SIG-M5 treated with dmso at 0.1 percent for 504 hours (cell line): ENCODE measurements around the gene EPHA4.

ENCODE experiments used
- DNase-seq: peaks from one replicate; lab custom pipeline; 2025; ENCODE audit not compliant: unreplicated experiment; lab: John Stamatoyannopoulos, UW

The EPHA4 gene

DNA sequence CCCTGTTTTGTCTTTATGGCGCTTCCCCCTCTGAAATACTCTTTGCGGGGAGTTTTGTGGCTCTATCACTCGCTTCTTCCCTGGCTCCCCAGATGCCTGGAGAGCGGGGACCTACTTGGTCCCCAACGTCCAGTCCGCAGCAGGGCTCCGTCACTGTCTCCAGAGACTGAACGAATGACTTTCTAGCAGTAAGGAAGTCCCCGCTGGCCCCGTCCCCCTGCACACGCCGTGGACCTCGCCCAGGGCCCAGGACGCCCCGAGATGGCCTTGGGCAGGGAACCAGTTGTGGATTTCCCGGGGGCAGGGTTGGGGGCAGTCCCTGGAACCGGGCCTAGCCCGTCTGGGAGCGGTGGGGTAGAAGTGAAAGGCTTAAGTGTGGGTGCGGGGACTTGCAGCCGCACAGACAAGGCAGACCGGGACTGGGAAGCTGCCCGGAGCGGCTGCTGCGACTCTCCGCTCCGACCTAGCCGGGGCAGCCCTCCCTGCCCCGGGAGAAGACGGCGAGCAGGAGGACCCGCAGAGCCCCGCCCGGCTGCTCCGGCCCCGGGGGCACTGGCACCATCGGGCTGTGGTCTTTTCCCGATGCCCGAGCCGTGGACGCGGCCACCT, 821 bp upstream of the EPHA4 start:
- DNase-seq = no peak

DNA sequence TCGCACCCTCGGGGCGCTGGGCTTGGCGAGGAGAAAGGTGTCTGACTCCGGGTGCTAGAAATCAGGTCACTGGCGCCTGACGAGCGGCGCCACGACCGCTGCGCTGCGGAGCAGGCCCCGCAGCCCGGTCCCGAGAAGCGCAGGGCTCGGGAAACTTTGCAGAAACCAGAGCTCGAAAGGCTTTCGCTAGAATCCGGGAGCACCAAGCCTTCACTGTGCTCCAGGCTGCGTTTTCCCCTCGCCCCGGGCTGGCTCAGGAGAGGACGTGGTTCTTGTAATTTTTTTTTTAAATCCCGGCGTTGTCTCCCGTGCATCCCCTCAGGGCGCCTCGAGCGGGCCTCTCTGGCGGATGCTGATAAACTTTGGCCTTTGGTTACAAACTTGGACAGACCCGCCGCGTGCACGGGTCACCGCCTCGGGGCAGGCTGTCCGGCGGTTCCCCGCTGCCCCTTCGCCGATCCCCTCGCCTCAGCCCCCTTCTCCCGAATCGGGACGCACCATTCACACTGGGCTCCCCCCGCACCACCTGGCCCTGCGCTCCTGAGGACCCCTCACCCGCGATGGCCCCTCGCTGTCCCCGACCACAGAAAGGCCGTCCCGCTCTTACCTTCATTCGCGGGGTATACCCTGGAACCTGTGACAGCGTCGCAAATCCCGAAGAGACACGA, 419 bp downstream of the EPHA4 start:
- DNase-seq = no peak

GRCh38 chr2:221571025-221571550, 1.0 kb downstream of the EPHA4 start:
- DNase-seq = no peak

DNA sequence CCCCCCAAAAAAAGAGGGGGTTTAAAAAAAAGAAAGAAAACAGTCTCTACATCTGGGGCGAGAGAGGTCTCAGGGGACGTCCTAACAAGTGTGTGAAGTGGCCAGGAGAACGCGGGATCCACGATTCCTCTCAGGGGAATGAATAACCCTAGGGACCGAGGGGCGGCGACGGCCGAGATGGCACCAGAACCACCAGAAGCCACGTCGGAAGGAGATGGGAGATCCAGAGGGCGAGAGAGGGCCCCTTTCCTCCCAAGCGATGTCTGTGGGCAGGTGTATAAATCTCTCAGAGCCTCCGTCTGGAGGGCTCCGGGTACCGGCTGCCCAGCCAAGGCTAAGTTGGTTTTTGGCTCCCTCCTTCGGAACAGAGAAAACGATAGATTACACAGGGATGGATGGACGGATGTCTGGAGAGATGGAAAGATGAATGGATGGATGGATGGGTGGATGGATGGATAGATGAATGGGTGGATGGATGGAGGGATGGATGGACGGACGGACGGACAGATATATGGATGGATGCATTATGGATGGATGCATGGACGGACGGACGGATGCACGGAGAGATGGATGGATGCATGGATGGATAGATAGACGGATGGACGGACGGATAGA, 1.7 kb downstream of the EPHA4 start:
- DNase-seq = no peak

DNA sequence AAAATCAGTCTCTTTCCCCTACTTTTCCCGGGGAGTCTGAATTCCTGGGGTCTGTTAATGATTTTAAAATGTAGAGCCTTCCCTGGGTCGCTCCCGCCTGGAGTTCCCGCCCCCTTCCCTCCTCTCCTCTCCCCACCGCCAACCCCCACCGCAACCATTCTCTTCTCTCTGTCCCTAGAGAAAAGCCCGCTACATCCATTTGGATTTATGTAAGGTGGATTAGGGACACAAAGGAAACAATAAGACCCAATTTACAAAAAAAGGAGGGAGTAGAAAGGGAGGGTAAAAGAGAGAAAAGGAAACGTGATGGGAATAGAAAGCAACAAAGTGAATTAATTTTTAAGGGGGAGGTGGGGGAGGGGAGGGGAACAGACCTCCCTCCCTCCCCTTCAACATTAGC, 2.2 kb downstream of the EPHA4 start:
- DNase-seq = no peak

DNA sequence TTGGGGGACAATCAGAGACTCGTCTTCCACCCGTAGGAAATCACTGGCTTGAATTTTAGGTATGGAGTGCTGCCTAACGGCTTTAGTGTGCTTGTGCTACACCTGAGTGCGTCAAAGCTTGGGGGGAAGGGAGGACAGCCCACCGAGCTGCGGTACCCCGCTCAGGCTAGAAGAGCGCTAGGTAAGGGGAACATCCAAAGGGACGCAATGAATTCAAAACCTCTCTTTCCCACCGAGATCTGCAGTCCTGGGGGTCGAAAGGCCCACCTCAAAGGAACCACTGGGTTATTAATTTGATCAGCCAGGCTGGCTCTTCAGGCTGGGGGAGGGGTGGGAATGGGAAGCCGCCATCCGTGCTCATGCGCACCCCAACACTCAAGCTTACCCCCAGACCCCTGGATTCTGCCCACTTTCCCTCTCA, 2.7 kb downstream of the EPHA4 start:
- DNase-seq = no peak

DNA sequence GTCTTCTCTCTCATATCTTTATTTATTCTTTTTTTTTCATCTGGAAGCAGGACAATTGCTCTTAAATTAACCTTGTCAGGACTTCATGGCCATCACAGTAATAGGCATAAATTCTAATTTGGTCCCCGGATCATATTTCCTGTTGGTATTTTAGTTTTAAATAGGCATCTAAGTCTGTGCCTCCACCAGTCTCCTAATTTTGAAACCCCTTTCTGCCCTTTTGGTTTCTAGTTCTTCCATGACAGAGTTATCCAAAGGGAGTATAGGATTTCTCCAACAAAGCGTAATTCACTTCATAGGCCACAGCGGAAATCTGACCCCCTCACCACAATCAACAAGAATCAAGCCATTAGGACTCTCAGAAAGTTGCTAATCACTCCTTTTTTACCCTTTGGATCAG, 3.8 kb downstream of the EPHA4 start:
- no peak for DNase-seq

- DNase-seq = no peak
These were observed 4.3 kb downstream of the EPHA4 start for GRCh38 chr2:221567809-221568208.

DNA sequence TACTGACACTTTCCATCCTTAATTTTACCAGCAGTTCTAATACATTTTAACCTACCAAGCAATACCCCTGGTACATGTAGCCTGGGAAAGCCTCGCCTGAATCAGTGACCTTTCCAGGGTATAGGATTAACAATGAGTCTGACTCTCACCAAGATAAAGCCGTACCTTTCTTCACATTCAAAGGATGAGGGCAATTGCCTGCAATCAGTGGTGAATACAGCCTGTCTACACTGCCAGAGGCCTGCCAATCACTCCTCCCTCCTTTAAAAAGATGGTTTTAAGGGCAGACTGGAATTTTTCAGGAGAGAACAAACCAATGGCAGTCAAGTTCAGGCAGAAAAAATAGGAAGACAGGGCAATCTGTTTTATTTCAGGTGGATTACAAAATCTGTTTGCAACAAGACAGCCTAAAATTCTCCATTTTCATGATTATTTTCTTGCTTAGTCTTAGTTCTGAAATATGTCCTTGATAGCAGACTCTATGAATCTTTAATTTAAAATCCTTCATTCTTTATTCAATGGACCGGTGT, 4.8 kb downstream of the EPHA4 start:
- no peak for DNase-seq

- no peak for DNase-seq
These were observed 8.7 kb downstream of the EPHA4 start for GRCh38 chr2:221563270-221563985.

DNA sequence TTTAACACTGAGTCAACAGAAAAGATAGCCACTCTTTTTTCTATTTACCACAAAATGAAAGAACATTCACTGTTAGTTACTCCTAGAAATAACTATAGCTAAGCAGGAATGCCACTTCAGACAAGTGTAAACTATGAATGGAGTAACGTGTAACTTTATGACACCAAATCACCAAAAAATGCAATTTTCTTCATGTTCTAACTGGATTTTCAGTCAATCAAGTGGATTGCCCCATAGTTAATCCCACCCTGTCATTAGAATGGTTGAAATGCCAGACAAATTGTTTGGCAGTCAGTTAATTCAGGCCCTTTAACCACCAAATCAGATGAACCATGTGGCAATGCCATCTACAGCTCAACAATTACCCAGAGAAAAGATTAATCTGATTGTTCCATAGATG, 9.9 kb downstream of the EPHA4 start:
- no peak for DNase-seq

- DNase-seq = no peak
These were observed 10.3 kb downstream of the EPHA4 start for GRCh38 chr2:221561770-221562169.

- DNase-seq = no peak
These were observed 12.1 kb downstream of the EPHA4 start for GRCh38 chr2:221559991-221560390.

GRCh38 chr2:221558107-221558506, 14.0 kb downstream of the EPHA4 start:
- DNase-seq = no peak

DNA sequence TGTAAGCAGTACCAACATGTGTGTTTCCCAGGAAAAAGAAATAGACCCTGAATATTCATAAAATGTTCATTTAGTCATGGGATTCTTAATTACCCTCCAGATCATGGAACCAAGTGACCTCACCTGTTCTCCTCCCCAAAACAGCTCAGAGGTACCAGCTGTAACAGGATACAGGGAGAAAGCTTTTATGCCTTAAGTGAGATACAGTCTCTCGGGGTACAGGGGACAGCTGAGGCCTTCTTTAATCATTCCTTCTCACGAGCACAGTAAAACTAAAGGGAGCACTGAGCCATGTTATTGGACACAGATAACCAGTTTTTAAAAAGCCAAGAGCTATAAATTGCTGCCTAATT, 16.6 kb downstream of the EPHA4 start:
- DNase-seq = no peak

GRCh38 chr2:221554769-221555493, 17.2 kb downstream of the EPHA4 start:
- DNase-seq = no peak

- DNase-seq = no peak
These were observed 18.8 kb downstream of the EPHA4 start for GRCh38 chr2:221553333-221553732.

GRCh38 chr2:221552291-221552690, 19.8 kb downstream of the EPHA4 start:
- DNase-seq = no peak

DNA sequence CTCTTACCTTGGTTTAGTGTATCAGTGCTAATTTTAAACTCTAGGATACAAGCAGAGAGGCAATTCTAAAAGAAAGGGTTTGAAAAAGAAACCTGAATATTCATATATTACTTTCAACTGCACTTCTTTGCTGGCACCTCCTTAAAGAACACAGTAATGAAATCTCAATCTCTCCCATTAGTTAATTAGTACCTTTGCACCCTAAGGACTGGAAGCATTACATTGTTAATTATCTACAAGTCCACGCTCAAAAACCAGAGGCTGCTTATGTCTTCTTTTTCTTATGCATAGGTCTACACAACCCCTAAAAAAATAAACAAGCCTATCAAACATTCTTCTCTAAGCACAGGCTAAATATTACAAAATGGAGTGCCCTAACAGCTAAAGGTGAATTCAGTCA, 20.2 kb downstream of the EPHA4 start:
- no peak for DNase-seq

GRCh38 chr2:221549143-221549542, 23.0 kb downstream of the EPHA4 start:
- DNase-seq = no peak
